ENCODE results near the gene DAZAP1. TPM values are rescaled to one million over a fixed set of nuclear protein-coding genes. Genes with fewer than 3 reads are reported as not detected.

DAZAP1 gene
- total and polyA plus RNA-seq, 5 experiments from 2014 or later = 5.9 to 166 (median 8.5) TPM

GRCh38 chr19:1482361-1483130 lies 75.2 kb downstream of the DAZAP1 start:
- peak overlapping the region in 1 of 10 donors; percentile 11 for H3K27ac Mint-ChIP-seq
- ATAC-seq = no peak
- POLR2A ChIA-PET = interaction anchor here (1.2 kb wide), 1 partner anchor 9 kb away, joined by 3 read pairs; the partner anchor contains the start of gene REEP6
- H3K4me1 Mint-ChIP-seq = peaks cover 5 to 14% (median 9%) of the 10 kb centered on the region in 4 donors
- H3K4me3 Mint-ChIP-seq = peak overlapping the region in 1 of 10 donors; percentile 10
- no peaks in the 10 kb centered on the region for H3K27me3 Mint-ChIP-seq
- H3K9me3 Mint-ChIP-seq = no peaks in the 10 kb centered on the region
- H3K36me3 Mint-ChIP-seq = peaks cover 0 to 2% (median 2%) of the 10 kb centered on the region in 3 donors
- DNase-seq = peak in 1 of 10 donors; percentile 26

- POLR2A ChIA-PET = no interaction called here
- ATAC-seq (no peak), DNase-seq (peak in 1 of 10 donors; percentile 46)
- Mint-ChIP-seq H3K4me1 (peaks cover 5 to 8% (median 6%) of the 10 kb centered on the region in 4 donors), H3K36me3 (peaks cover 0 to 2% (median 2%) of the 10 kb centered on the region in 3 donors), H3K9me3 (no peaks in the 10 kb centered on the region), H3K27ac (no peak overlapping the region), H3K27me3 (no peaks in the 10 kb centered on the region), H3K4me3 (no peak overlapping the region)
Measured at GRCh38 chr19:1483131-1483978, 76.0 kb downstream of the DAZAP1 start.

- H3K27ac Mint-ChIP-seq = no peak overlapping the region
- H3K36me3 Mint-ChIP-seq = peaks cover 0 to 1% (median under 1%) of the 10 kb centered on the region in 3 donors
- POLR2A ChIA-PET = no interaction called here
Measured at GRCh38 chr19:1483979-1484428, 76.6 kb downstream of the DAZAP1 start.

More at GRCh38 chr19:1483979-1484428, 76.6 kb downstream of the DAZAP1 start:
- no peak overlapping the region for H3K4me3 Mint-ChIP-seq
- no peaks in the 10 kb centered on the region for H3K9me3 Mint-ChIP-seq
- no peaks in the 10 kb centered on the region for H3K27me3 Mint-ChIP-seq
- DNase-seq (peak in 1 of 10 donors; percentile 36), ATAC-seq (no peak)
- H3K4me1 Mint-ChIP-seq = peaks cover 4 to 5% (median 5%) of the 10 kb centered on the region in 4 donors

Other genes starting within 250 kb of the DAZAP1 start
- 10 to 100 TPM; 69.7 to 82.4 TPM for gene SBNO2, start 233.3 kb upstream of the DAZAP1 start, total RNA-seq
- 1 to 10 TPM in 2 of 3 donors, under 1 TPM in 1; 0.68 to 2.3 (median 1.0) TPM for gene SBNO2, start 233.3 kb upstream of the DAZAP1 start, polyA plus RNA-seq
- gene STK11, start 201.8 kb upstream of the DAZAP1 start, total RNA-seq = 10 to 100 TPM; 91.5 to 96.0 TPM
- gene STK11, start 201.8 kb upstream of the DAZAP1 start, polyA plus RNA-seq = 10 to 100 TPM; 12.3 to 43.9 (median 20.3) TPM
- not detected for gene CBARP, start 169.6 kb upstream of the DAZAP1 start, total RNA-seq
- gene CBARP, start 169.6 kb upstream of the DAZAP1 start, polyA plus RNA-seq = not detected
- 10 to 100 TPM; 83.9 to 89.0 TPM for gene ATP5F1D, start 165.8 kb upstream of the DAZAP1 start, total RNA-seq
- gene ATP5F1D, start 165.8 kb upstream of the DAZAP1 start, polyA plus RNA-seq = 100 to 1,000 TPM; 214 to 264 (median 262) TPM
- gene MIDN, start 159.0 kb upstream of the DAZAP1 start, total RNA-seq = 10 to 100 TPM; 31.2 to 35.4 TPM
- gene MIDN, start 159.0 kb upstream of the DAZAP1 start, polyA plus RNA-seq = 1 to 10 TPM; 1.1 to 8.2 (median 6.6) TPM
- 100 to 1,000 TPM; 565 to 579 TPM for gene CIRBP, start 138.3 kb upstream of the DAZAP1 start, total RNA-seq
- 100 to 1,000 TPM; 204 to 273 (median 262) TPM for gene CIRBP, start 138.3 kb upstream of the DAZAP1 start, polyA plus RNA-seq
- gene FAM174C, start 132.1 kb upstream of the DAZAP1 start, total RNA-seq = 10 to 100 TPM; 46.3 to 47.5 TPM
- gene FAM174C, start 132.1 kb upstream of the DAZAP1 start, polyA plus RNA-seq = 100 to 1,000 TPM in 1 of 3 donors, 10 to 100 TPM in 2; 66.7 to 104 (median 95.5) TPM
- not detected for gene EFNA2, start 121.7 kb upstream of the DAZAP1 start, total RNA-seq
- gene EFNA2, start 121.7 kb upstream of the DAZAP1 start, polyA plus RNA-seq = not detected
- 10 to 100 TPM; 65.3 to 74.3 TPM for gene NDUFS7, start 23.7 kb upstream of the DAZAP1 start, total RNA-seq
- 100 to 1,000 TPM; 211 to 233 (median 215) TPM for gene NDUFS7, start 23.7 kb upstream of the DAZAP1 start, polyA plus RNA-seq
- gene GAMT, start 6.0 kb upstream of the DAZAP1 start, total RNA-seq = 10 to 100 TPM; 14.0 to 18.0 TPM
- gene GAMT, start 6.0 kb upstream of the DAZAP1 start, polyA plus RNA-seq = 10 to 100 TPM; 29.4 to 33.6 (median 30.7) TPM
- 1,000 to 10,000 TPM; 1,886 to 1,928 TPM for gene RPS15, start 30.8 kb downstream of the DAZAP1 start, total RNA-seq
- gene RPS15, start 30.8 kb downstream of the DAZAP1 start, polyA plus RNA-seq = 1,000 to 10,000 TPM; 3,438 to 4,304 (median 3,489) TPM
- under 1 TPM; 0.08 to 0.29 TPM for gene APC2, start 42.5 kb downstream of the DAZAP1 start, total RNA-seq
- not detected for gene APC2, start 42.5 kb downstream of the DAZAP1 start, polyA plus RNA-seq
- gene C19orf25, start 71.6 kb downstream of the DAZAP1 start, total RNA-seq = 10 to 100 TPM; 58.3 to 59.7 TPM
- gene C19orf25, start 71.6 kb downstream of the DAZAP1 start, polyA plus RNA-seq = 10 to 100 TPM; 31.3 to 50.3 (median 32.5) TPM
- gene PCSK4, start 82.8 kb downstream of the DAZAP1 start, total RNA-seq = 10 to 100 TPM; 11.1 to 12.0 TPM
- gene PCSK4, start 82.8 kb downstream of the DAZAP1 start, polyA plus RNA-seq = 1 to 10 TPM in 2 of 3 donors, under 1 TPM in 1; 0.35 to 1.3 (median 1.2) TPM
- gene REEP6, start 83.6 kb downstream of the DAZAP1 start, total RNA-seq = 1 to 10 TPM; 4.8 to 4.9 TPM
- gene REEP6, start 83.6 kb downstream of the DAZAP1 start, polyA plus RNA-seq = 1 to 10 TPM; 4.7 to 7.7 (median 6.0) TPM
- 1 to 10 TPM; 2.5 to 4.5 TPM for gene ADAMTSL5, start 105.4 kb downstream of the DAZAP1 start, total RNA-seq
- gene ADAMTSL5, start 105.4 kb downstream of the DAZAP1 start, polyA plus RNA-seq = 1 to 10 TPM in 2 of 3 donors, under 1 TPM in 1; 0.47 to 2.9 (median 1.7) TPM
- not detected for gene PLK5, start 116.5 kb downstream of the DAZAP1 start, total RNA-seq
- gene PLK5, start 116.5 kb downstream of the DAZAP1 start, polyA plus RNA-seq = not detected
- gene MEX3D, start 160.7 kb downstream of the DAZAP1 start, total RNA-seq = 1 to 10 TPM; 3.0 to 4.4 TPM
- gene MEX3D, start 160.7 kb downstream of the DAZAP1 start, polyA plus RNA-seq = under 1 TPM in 1 of 3 donors, not detected in 2; 0.08 TPM
- gene MBD3, start 185.3 kb downstream of the DAZAP1 start, total RNA-seq = 10 to 100 TPM; 74.2 to 77.4 TPM
- 10 to 100 TPM in 2 of 3 donors, 1 to 10 TPM in 1; 9.6 to 23.5 (median 12.8) TPM for gene MBD3, start 185.3 kb downstream of the DAZAP1 start, polyA plus RNA-seq
- 100 to 1,000 TPM; 130 to 132 TPM for gene UQCR11, start 197.9 kb downstream of the DAZAP1 start, total RNA-seq
- gene UQCR11, start 197.9 kb downstream of the DAZAP1 start, polyA plus RNA-seq = 100 to 1,000 TPM; 545 to 646 (median 558) TPM
- 100 to 1,000 TPM in 1 of 2 experiments, 10 to 100 TPM in 1; 97.4 to 102 TPM for gene TCF3, start 245.0 kb downstream of the DAZAP1 start, total RNA-seq
- gene TCF3, start 245.0 kb downstream of the DAZAP1 start, polyA plus RNA-seq = 10 to 100 TPM in 2 of 3 donors, 1 to 10 TPM in 1; 7.8 to 33.0 (median 13.0) TPM